ENCODE results near the gene MTHFS.

The MTHFS gene

GRCh38 chr15:79874242-79874641 lies 22.6 kb downstream of the MTHFS start:
- DNase-seq (ENCODE audit: low spot score), result no peak

GRCh38 chr15:79872358-79873017 lies 24.3 kb downstream of the MTHFS start:
- DNase-seq (ENCODE audit: low spot score), result peak; percentile 22

- DNase-seq (ENCODE audit: low spot score), result no peak
Measured at GRCh38 chr15:79868554-79868953, 28.3 kb downstream of the MTHFS start.

GRCh38 chr15:79863886-79864285 lies 32.9 kb downstream of the MTHFS start:
- DNase-seq (ENCODE audit: low spot score), result no peak

GRCh38 chr15:79862191-79862590 lies 34.6 kb downstream of the MTHFS start:
- no peak for DNase-seq (ENCODE audit: low spot score)

- DNase-seq (ENCODE audit: low spot score), result no peak
Measured at GRCh38 chr15:79860661-79861060, 36.2 kb downstream of the MTHFS start.

GRCh38 chr15:79858469-79858868 lies 38.3 kb downstream of the MTHFS start:
- no peak for DNase-seq (ENCODE audit: low spot score)

GRCh38 chr15:79853492-79854328 lies 43.1 kb downstream of the MTHFS start:
- peak; percentile 66 for DNase-seq (ENCODE audit: low spot score)

GRCh38 chr15:79849789-79850188 lies 47.0 kb downstream of the MTHFS start:
- DNase-seq (ENCODE audit: low spot score), result peak; percentile 2

GRCh38 chr15:79846539-79846938 lies 50.3 kb downstream of the MTHFS start:
- no peak for DNase-seq (ENCODE audit: low spot score)

- DNase-seq (ENCODE audit: low spot score), result no peak
Measured at GRCh38 chr15:79844221-79844620, 52.6 kb downstream of the MTHFS start.

GRCh38 chr15:79837846-79838245 lies 59.0 kb downstream of the MTHFS start:
- DNase-seq (ENCODE audit: low spot score), result no peak

- DNase-seq (ENCODE audit: low spot score), result no peak
Measured at GRCh38 chr15:79834495-79834894, 62.3 kb downstream of the MTHFS start.

- no peak for DNase-seq (ENCODE audit: low spot score)
Measured at GRCh38 chr15:79832367-79833120, 64.3 kb downstream of the MTHFS start.

- DNase-seq (ENCODE audit: low spot score), result no peak
Measured at GRCh38 chr15:79831604-79832003, 65.2 kb downstream of the MTHFS start.

GRCh38 chr15:79829950-79830349 lies 66.9 kb downstream of the MTHFS start:
- no peak for DNase-seq (ENCODE audit: low spot score)

GRCh38 chr15:79828447-79828846 lies 68.4 kb downstream of the MTHFS start:
- no peak for DNase-seq (ENCODE audit: low spot score)

GRCh38 chr15:79826800-79827199 lies 70.0 kb downstream of the MTHFS start:
- no peak for DNase-seq (ENCODE audit: low spot score)

GRCh38 chr15:79824136-79824701 lies 72.6 kb downstream of the MTHFS start:
- DNase-seq (ENCODE audit: low spot score), result no peak

- no peak for DNase-seq (ENCODE audit: low spot score)
Measured at GRCh38 chr15:79820820-79821219, 76.0 kb downstream of the MTHFS start.

- no peak for DNase-seq (ENCODE audit: low spot score)
Measured at GRCh38 chr15:79820176-79820575, 76.6 kb downstream of the MTHFS start.

- DNase-seq (ENCODE audit: low spot score), result no peak
Measured at GRCh38 chr15:79816571-79816970, 80.2 kb downstream of the MTHFS start.

Data from CD4-positive, alpha-beta T cell treated with Interleukin-15 for 4 hours (primary cell).